ENCODE data around the gene ZNF678.
A peak's percentile ranks its signal among the peaks of the same experiment; 100 is the strongest.

ZNF678 gene

GRCh38 chr1:227563324-227564201 is at the start of gene ZNF678:
Gene ZNF678, plus strand, starts transcription at chr1:227563556. Its CDS starts 87,436 bp downstream, at chr1:227650992.
- peak within 1 kb of the TSS; percentile 68 for H3K27ac ChIP-seq
- TF ChIP-seq, protein P1, sequence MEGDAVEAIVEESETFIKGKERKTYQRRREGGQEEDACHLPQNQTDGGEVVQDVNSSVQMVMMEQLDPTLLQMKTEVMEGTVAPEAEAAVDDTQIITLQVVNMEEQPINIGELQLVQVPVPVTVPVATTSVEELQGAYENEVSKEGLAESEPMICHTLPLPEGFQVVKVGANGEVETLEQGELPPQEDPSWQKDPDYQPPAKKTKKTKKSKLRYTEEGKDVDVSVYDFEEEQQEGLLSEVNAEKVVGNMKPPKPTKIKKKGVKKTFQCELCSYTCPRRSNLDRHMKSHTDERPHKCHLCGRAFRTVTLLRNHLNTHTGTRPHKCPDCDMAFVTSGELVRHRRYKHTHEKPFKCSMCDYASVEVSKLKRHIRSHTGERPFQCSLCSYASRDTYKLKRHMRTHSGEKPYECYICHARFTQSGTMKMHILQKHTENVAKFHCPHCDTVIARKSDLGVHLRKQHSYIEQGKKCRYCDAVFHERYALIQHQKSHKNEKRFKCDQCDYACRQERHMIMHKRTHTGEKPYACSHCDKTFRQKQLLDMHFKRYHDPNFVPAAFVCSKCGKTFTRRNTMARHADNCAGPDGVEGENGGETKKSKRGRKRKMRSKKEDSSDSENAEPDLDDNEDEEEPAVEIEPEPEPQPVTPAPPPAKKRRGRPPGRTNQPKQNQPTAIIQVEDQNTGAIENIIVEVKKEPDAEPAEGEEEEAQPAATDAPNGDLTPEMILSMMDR (conservative IDR thresholded peaks at IDR 0.05), result no peak

DNA sequence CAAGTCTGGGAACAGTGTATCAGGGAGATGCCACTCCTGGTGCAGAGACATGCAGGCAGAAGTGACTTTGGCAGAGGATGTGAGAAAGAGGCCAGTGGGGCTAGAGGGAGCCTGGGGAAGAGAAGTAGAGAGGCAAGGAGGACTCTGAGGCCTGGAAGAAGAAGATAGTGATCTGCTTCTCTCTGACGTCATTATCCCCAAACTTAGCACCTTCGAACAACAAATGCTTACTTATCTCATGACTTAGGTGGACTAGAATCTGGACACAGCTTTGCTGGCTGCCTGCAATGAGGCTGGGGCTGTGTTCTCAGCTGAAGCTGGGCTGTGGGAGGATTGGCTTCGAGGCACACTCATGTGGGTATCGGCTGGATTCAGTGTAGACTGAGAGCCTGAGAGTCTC is 44.5 kb upstream of the ZNF678 start:
- TF ChIP-seq, protein P1 (conservative IDR thresholded peaks at IDR 0.05), result no peak
- no peak overlapping the region for H3K27ac ChIP-seq

DNA sequence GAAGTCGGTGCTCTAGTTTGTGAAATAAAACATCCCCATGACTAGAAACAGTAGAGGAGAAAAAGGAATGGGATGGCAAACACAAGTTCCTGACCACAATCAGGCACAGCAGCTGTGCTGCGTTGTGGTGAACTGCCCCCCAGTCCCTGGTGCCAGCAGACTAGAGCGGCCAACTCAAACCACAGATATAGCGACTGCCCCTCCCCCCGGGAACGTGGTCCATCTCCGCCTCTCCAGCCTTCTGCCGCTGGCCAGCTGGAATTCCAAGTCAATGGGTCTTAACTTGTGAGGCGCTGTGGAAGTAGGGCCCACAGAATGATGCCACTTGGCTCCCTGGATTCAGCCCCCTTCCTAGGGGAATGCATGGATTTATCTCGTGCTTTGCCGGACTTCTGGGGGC is 41.6 kb upstream of the ZNF678 start:
- H3K27ac ChIP-seq, result no peak overlapping the region
- TF ChIP-seq, protein P1 (conservative IDR thresholded peaks at IDR 0.05), result no peak

- TF ChIP-seq, protein P1 (conservative IDR thresholded peaks at IDR 0.05), result no peak
- no peak overlapping the region for H3K27ac ChIP-seq
Observed at GRCh38 chr1:227526524-227526923, 36.8 kb upstream of the ZNF678 start.

GRCh38 chr1:227532019-227532619 is 31.2 kb upstream of the ZNF678 start:
- H3K27ac ChIP-seq, result no peak overlapping the region
- TF ChIP-seq, protein P1 (conservative IDR thresholded peaks at IDR 0.05), result no peak

- TF ChIP-seq, protein P1 (conservative IDR thresholded peaks at IDR 0.05), result no peak
- H3K27ac ChIP-seq, result no peak overlapping the region
Observed at GRCh38 chr1:227540170-227541098, 22.9 kb upstream of the ZNF678 start.

DNA sequence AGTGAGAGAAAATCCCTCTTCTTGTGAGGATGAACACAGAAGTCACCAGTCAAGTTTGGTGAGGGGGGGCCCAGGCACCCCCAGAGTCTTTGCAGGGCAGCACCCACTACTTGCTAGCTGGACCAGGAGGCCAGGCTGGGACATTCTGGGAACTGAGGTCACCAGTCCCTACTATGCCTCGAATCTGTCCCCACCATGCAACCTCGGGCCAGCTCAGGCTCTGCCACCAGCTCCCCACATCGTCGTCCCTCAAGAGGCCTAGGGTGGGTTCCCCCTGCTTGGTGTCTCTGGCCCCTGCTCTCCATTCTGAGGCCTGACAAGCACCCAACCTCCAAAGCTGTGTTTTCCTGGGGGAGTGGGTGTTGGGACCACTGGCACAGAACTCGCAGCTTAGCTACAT is 22.2 kb upstream of the ZNF678 start:
- TF ChIP-seq, protein P1 (conservative IDR thresholded peaks at IDR 0.05), result no peak
- no peak overlapping the region for H3K27ac ChIP-seq
